A549 treated with GW870086 at 1 μM for 4 hours (cell line): ENCODE results near the gene LIPM. TPM values are rescaled to one million over a fixed set of nuclear protein-coding genes. Genes with fewer than 3 reads are reported as not detected.

Source experiments
- total RNA-seq: library from RNA; stranded (reverse); fragments of 200-300 nt; extraction: Qiagen RNA extraction; gene quantifications from 5 replicates; pipeline ENCODE4 v1.2.3, GENCODE V29; 2022; ENCODE audit warnings: low read depth

The LIPM gene, protein sequence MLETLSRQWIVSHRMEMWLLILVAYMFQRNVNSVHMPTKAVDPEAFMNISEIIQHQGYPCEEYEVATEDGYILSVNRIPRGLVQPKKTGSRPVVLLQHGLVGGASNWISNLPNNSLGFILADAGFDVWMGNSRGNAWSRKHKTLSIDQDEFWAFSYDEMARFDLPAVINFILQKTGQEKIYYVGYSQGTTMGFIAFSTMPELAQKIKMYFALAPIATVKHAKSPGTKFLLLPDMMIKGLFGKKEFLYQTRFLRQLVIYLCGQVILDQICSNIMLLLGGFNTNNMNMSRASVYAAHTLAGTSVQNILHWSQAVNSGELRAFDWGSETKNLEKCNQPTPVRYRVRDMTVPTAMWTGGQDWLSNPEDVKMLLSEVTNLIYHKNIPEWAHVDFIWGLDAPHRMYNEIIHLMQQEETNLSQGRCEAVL
- not detected in 5 replicates for total RNA-seq

DNA sequence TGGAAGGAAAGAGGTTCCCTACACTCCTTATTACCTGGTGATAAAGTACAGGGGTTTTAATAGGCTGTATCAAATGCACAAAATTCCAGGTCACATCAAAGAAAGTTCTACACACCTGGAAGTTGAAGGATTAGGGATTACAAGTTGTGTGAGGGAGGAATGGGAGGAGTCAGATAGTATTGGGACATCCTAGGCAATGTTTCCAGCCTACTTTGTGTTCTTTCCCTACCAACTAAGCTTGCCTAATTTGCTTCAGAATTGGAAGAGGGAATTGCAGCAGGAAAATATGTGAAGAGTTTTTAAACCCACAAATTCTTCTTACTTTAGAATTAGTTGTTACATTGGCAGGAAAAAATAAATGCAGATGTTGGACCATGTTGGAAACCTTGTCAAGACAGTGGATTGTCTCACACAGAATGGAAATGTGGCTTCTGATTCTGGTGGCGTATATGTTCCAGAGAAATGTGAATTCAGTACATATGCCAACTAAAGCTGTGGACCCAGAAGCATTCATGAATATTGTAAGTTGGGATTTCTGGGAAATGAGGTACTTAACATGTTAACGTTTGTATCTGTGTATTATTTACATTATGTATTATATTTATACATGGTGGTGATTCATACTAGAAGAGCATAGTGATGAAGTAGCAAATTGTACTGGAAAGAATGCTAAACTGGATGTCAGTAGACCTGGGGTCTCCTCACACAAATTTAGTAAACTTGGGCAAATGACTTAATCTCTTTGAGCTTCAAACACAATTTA lies at the start of gene LIPM:
LIPM (plus strand) TSS at position 208 of the 763 bp plus-strand sequence; CDS start at position 375, 167 bp downstream.

DNA sequence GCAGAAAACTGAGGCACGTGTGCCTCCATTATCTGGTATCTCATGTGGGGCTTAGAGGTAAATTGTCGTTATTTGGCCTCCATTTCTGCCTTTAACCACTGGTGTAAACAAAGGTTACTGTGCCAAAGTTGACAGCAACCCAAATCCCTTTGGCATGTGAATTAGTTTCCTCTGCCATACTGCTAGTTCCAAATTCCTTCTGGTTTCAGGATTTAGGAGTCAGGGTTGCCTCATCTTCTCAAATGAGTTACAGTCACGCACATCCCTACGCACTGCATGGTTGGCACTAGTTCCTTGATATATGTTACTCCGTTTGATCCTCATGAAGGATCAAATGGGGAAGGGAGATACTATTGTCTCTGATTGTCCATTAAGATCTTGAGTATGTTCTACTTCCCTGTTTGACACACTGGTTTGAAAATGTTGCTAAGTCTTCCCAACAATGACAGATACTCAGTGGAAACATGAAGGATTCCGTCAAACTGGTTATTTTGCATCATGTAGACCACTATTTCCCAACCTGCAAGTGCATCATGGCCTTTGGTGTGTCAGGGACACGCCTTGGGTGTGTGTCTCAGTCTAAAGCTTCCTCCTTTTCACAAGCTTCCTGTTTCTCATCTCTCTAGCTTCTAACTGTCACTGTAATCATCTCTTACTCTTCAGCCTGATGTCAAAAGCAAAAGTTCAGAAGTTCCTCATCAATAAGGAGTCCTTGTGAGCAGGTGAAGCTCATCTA lies 43.0 kb upstream of the LIPM start, which contains the start of gene LIPN:
LIPN (plus strand) TSS at position 655 of the 736 bp plus-strand sequence. CDS start 1,386 bp downstream, outside the sequence.

DNA sequence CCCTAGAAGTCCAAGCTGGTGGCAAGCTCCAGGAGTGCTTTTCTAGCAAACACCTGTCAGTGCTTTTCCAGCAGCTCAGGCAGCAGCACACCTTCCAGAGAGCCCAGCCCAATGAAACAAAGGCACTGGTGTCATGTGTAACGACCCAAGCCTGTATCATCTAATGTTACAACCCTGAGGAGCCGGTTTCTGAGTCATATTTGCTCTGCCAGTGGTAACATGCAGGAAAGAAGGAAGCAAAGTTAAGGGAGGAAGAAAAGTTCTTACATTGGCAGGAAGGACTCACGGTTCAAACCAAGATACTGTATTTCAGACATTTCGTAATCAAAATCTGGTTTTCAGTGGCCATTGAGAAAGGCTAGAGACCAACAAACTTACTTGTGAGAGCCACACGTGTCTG lies 49.2 kb downstream of the LIPM start, which contains the start of gene ANKRD22:
ANKRD22 (minus strand) TSS at position 139 of the 400 bp plus-strand sequence. CDS start 237 bp downstream, outside the sequence.

Other genes with a start within 250 kb of the LIPM start
- 7.0 to 10.4 TPM (median 8.3 TPM) in 5 replicates for gene RNLS, start 219.4 kb upstream of the LIPM start, total RNA-seq
- gene LIPJ, start 216.0 kb upstream of the LIPM start, total RNA-seq, result not detected in 5 replicates
- gene LIPF, start 138.3 kb upstream of the LIPM start, total RNA-seq, result not detected in 5 replicates
- gene LIPK, start 96.5 kb upstream of the LIPM start, total RNA-seq, result not detected in 5 replicates
- not detected in 5 replicates for gene LIPN, start 42.7 kb upstream of the LIPM start, total RNA-seq
- 0.41 to 0.87 TPM (median 0.58 TPM) in 5 replicates for gene ANKRD22, start 49.1 kb downstream of the LIPM start, total RNA-seq
- gene STAMBPL1, start 77.5 kb downstream of the LIPM start, total RNA-seq, result 27.9 to 34.3 TPM (median 31.3 TPM) in 5 replicates
- 17.2 to 20.5 TPM (median 18.5 TPM) in 5 replicates for gene ACTA2, start 150.0 kb downstream of the LIPM start, total RNA-seq
- 31.2 to 35.7 TPM (median 33.5 TPM) in 5 replicates for gene FAS, start 188.1 kb downstream of the LIPM start, total RNA-seq